HG02884 (cell line): Measurements from ENCODE around the gene OSBPL6.

Experiments used
- ATAC-seq: cut with Tn5 transposase; IDR thresholded peaks from one replicate; pipeline ENCODE4 v1.9.1; 2021; ENCODE audit warnings: mild to moderate bottlenecking, moderate library complexity; ENCODE audit not compliant: unreplicated experiment

OSBPL6 gene

DNA sequence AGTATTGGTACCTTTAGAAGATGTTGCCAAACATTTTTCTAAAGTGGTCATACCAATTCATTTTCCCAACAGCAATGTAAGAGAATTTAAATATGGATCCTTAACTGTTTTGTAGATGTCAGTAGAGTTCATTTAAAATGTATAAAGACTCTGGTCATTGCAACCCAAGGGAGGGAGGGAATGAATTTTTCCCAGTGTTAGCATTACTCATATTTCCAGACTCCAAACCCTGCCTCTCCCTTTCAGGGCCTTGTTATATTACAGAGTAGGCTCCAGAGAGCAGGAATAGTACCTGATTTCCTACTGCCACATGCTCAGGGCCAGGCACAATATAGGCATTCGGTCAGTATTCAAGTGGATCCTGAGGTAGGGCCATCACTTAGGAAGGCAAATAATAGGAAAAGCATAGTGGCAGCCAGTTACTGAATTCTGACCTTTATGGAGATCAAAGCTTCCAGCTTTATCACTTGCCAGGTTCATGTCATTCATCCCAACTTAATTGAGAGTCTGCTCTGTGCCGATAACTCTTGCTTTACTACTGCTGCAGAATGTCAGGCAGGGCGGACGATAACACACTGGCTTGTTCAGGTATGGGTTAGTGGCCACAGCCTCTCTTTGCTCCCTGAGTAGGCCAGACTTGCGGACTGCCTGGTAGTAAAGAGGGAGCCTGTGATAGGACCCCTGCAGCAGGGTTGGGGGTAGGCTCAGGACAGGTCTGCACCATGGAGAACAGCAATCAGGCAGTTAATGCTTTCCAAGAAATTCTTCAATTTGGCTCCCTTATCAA lies 75.3 kb downstream of the OSBPL6 start:
- no peak for ATAC-seq

DNA sequence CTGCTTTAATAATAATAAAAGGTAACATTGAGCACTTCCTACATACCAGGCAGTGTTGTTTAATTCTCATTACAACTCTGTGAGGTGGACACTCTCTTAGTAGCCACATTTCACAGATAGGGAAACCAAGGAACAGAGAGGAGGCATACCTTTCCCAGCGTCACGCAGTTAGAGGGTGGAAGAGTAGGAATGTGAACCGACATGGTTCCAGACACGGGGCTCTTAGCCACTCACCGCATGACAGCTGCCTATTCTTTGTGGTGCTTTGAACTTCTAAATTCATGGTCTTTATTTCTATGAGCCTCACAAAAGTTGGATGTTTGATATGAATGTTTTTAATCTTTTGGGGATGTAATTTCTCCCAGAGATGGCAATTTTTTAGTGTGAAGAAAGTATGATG lies 76.0 kb downstream of the OSBPL6 start:
- ATAC-seq = no peak

DNA sequence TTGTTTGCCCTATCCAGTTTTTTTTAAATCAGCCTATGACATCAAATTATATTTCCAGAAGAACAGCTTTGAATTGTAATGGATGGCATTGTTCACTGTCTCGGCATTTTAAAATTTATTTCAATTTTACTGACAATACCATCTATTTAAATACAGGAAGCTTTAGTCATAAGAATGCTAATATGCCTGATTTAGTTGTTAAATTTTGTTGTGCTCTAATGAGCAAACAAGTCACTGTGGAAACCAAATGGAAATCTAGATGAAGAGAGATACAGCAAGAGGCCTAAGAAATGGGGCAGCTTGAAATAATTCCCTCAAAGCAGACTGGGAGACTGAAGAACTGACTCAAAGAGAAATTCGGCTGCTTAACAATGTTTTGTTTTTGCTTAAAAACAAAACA lies 76.8 kb downstream of the OSBPL6 start:
- ATAC-seq = no peak

DNA sequence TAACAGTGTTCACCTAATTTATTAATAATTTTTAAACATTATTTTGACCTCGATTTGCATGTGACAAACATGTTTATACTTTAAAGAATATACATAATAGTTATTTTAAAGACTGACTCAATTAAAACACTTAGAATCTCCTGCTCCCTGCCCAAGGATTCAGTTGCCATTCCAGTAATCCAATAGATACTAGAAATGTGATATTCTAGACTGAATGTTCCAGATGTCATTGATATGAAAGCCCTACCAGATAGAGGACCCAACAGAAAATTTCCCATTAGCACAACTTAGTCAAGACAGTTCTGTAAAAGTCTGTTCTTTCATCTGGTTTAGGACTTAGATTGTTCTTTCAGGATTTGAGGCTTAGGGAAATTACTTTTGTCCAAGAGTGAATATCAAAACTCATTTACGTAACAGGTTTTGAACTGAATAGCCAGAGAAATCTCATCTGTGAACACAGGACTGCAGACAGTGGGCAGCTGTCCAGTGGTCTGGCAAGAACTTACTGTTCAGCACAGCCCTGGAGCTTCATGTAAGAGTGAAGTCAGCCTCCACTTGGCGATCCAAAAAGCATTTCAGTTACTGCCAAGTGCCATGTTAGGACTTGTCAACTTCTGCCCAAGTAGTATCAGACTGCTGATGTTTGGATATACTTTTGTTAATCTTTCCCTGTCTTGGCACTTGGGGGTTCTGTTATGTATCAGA lies 77.5 kb downstream of the OSBPL6 start:
- ATAC-seq = no peak

DNA sequence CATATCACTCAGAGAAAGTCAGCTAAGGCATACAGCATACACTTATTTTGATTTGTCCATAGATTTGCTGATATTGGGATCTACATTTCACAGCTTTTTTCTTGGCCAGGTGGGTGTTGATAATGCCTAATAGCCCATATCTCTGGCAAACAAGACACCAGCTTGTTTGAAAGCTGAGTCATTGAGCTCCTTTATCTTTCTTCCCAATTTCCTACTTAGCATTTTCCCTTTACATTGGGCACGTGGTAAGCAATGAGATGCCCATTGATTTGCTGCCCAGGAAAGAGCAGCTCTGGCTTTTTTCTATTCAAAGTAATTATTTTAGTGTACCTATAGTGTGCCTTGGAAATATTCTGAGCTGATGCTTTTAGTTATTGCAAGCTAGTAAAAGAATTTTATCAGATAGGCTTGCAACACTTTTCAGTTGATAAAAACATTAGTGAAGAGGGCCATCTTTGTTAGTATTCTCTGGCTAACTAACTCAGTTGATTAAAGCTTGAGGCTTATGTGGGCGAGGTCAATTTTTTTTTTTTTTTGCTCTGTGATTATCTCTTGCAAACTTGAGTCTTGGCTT lies 79.6 kb downstream of the OSBPL6 start:
- ATAC-seq = no peak

DNA sequence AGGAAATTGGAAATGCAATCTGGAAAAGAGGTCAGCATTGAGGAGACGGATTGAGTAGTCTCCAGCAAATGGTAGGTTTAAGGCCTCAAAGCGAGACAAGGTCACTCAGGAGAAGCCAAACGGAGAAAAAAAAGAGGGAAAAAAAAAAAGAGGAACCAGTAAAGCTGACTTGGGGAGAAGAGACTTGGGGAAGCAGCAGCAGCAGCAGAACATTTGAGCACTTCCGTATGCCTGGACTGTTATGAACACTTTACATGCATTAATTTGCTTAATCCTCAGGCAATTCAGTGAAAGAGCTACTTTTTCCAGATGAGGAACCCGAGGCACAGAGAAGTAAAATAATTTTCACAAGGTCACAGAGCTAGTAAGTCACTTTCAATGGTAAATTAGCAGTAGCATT lies 81.3 kb downstream of the OSBPL6 start:
- no peak for ATAC-seq

DNA sequence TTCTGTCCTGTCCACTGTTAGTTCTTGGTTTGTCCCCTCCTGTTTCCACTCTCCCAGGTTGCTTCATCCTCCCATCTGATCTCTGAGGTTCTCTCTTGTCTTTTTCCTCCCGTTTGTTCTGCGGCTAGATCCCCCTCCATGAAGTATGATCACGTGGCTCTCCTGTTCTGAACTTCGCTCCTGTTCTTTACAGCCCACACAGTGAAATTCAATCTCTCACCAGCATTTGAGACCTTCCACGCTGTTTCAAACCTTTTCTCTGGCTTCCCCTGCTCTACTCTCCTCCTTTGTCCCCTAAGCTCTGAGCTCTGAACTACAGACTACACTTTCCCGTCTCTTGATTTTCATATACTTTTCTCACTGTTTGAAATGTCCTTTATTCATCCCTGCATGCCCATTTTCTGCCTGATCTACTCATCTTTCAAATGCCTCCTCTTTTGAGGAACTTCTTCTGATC lies 83.5 kb downstream of the OSBPL6 start:
- no peak for ATAC-seq

DNA sequence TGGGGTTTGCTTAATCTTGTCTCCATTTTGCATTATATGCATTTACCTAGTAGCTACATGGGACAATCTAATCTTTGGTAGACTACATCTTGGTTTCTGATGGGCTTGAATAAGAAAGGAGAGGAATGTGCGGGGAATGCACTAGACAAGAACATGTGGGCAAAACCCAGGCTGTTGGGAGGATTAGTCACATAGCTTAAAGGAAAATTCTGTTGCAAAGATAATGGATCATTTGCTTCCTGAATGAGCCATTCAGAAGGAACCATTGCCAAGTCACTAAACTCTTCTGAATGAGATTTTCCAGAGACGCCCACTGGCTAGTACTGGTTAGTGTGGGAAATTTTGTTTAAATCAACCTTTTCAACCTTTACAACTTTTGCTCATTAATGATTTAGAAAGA lies 84.8 kb downstream of the OSBPL6 start:
- no peak for ATAC-seq

DNA sequence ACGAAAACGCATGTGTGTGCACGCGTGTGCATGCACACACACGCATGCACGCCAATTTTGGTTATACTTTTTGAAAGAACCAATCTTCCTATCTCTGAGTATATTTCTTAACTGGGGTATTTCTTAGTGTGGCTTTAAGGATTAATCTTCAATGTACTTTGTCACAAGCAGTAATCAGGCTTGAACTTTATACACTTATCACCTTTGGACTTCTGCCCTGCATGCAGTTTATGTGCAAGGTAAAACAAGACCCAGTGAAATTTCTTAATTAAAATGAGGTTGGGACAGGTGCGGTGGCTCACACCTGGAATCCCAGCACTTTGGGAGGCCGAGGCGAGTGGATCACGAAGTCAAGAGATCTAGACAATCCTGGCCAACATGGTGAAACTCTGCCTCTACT lies 85.3 kb downstream of the OSBPL6 start:
- ATAC-seq = no peak

DNA sequence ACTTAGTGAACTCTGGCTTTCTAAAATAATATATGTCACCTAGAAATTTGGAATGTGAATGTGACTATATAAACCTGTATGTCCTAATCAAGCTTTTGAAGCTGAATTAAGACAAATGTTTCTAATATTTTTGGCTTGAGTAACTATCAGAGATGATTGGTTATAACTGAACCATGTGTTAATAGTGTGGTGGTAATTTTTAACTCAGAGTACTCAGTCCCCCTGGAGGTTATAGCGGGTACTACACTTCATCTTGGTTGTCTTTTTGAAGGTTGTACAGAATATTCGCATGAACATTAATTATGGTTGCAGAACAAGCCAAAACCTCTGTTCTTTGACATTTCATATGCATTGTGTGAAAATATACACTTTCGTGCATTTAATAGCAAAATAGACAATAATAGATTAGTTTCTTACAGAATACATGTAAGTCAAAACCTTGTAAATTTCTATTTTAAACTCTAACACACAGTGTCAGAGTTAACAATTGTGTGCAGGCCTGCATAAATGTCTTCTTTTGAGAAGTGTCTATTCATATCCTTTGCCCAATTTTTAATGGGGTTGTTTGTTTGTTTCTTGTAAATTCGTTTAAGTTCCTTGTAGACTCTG lies 86.0 kb downstream of the OSBPL6 start:
- peak; percentile 82 for ATAC-seq

DNA sequence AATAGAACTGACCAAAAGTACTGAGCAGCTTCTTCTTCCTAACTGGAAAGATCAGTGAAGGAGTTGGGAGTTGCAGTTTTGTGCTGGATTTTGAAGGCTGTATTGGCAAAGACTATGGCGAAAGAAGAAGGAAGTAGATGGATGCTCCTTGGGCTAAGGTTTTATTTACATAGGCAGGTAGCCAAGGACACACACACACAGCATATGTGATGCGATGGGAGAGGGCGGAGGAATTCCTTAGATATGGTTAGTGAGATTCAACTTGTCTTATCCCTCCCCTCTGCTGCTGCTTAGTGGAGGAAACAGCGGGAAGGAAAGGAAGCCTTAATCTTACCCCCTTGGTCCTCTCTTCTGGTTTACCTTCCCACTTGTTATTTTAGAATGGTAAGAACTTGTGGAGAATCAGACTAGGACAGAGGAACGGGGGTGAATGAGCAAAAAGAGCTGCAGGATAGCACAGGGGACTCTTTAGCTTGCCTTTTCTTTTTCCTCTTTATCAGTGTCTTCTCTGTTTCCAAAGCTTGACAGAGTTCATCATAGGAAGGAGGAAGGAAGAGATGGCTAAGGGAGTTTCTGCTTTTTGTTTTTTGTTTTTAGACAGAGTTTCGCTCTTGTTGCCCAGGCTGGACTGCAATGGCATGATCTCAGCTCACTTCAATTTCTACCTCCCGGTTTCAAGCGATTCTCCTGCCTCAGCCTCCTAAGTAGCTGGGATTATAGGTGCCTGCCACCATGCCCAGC lies 87.9 kb downstream of the OSBPL6 start:
- ATAC-seq = no peak

DNA sequence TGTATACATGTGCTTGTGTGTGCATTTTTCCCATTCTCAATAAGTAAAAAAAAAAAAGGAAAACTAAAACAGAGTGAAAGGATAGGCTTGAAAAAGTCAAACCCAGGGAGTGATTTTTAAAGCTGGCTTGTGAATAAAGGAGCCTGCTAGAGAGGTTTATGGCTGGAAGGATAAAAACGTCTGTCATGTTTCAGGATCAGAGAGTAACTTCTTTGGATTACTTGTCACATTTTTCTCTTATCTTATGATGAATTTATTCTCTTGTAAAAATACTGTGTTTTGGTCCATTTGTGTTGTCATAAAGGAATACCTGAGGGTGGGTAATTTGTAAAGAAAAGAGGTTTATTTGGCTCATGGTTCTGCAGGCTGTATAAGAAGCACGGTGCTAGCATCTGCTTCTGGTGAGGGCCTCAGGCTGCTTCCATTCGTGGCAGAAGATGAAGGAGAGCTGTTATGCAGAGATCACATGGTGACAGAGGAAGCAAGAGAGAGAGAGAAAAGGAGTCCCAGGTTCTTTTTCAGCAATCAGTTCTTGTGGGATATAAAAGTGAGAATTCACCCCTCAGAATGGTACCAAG lies 89.1 kb downstream of the OSBPL6 start:
- no peak for ATAC-seq

DNA sequence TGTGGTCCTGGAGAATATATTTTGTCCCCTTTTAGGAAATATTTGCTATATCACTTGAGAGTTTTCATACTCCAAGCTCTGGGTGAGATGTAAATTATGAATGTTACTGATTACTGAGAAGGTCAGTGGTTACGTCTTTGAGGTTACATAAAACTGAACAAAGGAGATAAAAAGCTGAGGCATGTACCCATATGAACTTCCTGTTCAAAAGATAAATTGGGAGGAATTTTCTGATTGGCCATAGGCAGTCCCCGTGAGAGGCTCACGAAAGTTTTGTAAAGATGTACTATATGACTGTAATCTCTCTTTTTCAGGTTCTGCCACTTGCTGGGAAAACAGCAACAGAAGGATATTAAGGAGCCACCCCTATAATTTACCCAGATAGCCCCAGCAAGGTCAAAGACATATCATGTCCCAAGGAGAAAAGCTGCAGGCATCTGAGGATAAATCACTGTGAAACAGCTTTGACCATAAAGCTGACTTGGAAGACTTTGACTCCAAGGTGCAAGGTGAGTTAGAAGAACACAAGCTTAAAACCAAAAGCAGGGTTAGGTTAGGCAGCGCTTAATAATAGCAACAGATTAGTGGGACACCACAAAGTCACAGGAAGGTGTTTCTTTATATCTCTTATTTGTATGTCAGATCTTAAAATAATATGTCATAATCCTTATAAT lies 90.4 kb downstream of the OSBPL6 start:
- no peak for ATAC-seq

DNA sequence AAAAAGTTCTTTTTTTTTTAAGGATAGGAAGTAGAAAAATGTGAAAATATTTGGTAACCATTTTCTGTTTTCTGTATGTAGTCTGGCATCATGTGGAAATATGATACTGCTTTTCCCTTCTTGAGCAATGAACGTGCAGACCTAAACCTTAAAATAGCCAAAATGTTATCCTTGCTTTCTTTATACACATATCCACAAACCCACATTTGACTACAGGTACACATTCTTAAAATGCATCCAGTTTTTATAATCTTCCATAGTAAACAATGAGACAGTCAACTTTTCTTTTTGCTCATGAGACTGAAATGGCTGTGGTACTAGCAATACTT lies 90.9 kb downstream of the OSBPL6 start:
- ATAC-seq = no peak

DNA sequence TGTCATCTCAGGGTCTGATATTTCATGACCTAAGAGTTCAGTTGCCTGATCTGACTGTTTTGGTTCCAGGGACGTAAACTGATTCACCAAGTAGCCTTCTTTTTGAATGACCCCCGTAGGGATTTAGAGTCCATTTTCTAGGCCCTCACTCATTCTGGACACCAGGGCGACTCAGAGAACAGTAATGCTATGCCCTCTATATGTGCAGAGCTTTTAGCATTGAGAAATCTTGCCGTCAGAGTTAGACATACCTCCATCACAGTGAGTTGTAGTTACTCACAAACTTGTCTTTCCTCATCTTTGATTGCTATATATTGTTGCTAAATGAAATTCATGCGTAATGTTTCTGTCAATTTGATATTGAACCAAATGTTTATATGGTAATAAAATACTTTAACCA lies 92.3 kb downstream of the OSBPL6 start:
- no peak for ATAC-seq

DNA sequence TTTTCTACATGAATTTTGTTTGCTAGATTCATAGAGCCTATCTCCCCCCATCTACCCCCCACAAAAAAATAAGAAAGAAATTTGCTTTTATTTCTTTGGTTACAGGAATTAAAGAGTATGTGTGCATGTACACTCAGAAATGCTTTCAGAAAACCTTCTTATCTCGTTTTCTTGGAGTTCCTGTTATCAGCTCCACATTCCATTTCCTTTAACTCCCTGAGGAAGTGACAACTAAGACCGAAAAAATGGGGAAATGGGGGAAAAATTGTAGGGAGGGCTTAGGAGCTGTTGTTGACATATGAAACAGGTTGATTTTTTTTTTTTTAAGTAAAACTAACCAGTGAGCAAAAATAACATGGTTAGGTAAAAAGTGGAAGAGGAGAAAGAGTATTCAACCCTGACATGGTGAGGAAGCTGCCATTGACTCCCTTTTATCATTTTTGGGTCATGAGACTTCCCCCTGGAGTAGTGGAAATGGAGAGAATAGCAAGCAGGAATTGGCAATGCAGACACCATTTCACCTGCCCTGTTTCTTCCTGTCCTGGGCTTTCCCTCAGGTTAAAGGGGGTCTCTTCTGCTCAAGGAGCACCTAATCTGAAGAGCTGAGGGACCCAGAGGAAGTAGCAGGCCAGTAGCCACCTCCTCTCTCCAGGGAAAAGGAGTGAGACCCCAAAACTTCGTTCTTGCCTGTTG lies 93.5 kb downstream of the OSBPL6 start:
- ATAC-seq = no peak

DNA sequence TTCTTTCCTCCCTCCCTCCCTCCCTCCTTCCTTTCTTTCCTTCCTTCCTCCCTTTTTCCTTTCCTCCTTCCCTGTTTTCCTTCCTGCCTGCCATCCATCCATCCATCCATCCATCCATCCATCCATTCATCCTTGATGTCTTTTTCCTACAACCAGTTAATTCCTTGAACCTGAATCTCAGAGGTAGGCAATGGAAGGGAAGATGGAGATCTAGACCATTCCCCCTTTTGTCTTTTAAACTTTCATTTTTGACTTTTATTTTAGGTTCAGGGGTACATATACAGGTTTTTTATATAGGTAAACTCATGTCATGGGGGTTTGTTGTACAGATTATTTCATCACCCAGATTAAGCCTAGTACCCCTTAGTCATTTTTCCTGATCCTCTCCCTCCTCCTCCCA lies 97.4 kb downstream of the OSBPL6 start:
- no peak for ATAC-seq

DNA sequence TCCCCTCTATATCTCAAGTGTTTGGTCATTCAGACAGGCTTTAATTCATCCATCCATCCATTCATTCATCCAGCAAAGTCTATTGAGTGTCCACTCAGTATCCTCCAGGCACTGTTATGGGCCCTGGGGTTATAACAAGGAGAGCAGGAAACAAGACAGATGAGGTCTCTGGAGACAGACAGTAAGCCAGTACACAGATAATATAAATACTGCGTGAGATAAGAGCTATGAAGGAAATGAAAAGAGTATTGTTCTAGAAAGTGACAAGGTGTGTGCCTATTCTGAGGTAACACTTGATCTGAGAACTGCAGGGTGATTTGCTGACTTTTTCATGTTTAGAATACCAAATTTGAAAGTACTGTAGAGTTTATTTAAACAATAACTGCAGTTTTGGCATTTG lies 98.3 kb downstream of the OSBPL6 start:
- no peak for ATAC-seq

DNA sequence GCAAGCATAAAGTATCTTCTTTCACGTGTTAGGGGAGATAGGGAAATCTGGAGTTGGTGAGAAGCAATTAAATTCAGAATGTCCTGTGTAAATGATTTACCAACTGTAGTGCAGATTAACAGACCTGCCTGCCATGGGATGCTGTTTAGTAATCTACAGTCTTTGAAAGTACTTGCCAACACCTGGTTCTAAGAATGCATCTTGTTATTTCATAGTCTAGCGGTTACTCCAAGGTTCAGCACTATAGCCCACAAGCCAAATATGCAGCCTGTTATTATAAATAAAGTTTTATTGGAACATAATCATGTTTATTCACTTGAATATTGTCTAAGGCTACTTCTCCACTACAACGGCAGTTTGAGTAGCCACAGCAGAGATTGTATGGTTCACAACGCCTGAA lies 100.8 kb downstream of the OSBPL6 start:
- no peak for ATAC-seq

DNA sequence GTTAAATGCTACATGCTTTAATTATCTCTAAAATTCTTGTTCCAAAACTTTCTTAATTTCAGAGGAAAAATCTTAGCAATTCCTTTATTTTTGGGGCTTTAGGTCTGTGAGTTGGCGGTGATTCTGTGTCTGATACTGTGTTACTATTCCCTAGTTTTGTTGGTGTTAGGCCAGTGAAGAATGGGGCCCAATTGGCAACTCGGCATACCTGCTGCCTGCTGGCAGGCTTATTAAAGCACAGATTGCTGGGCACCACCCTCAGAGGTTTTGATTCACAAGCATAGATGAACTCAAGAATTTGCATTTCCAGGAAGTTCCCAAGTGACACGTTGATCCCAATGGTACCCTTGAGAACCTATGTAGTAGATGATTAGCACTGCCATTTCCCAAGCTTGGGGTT lies 101.6 kb downstream of the OSBPL6 start:
- ATAC-seq = no peak
